Measurements from ENCODE around the gene EIF4G2. TPM values are rescaled to one million over a fixed set of nuclear protein-coding genes. Genes with fewer than 3 reads are reported as not detected.
A peak's percentile ranks its signal among the peaks of the same experiment; 100 is the strongest.

EIF4G2 gene
- total and polyA plus RNA-seq, 8 donors, result 182 to 576 (median 357) TPM

GRCh38 chr11:10771457-10771856, 37.3 kb downstream of the EIF4G2 start:
- peak in 1 of 2 donors; percentile 16 for DNase-seq
- Histone ChIP-seq H3K4me3 (no peak overlapping the region), H3K27ac (no peak overlapping the region), H3K27me3 (no peaks in the 10 kb centered on the region), H3K4me1 (peaks cover 0 to 12% (median 3%) of the 10 kb centered on the region in 4 donors), H3K9me3 (no peaks in the 10 kb centered on the region), H3K36me3 (peaks cover 0 to 53% (median 51%) of the 10 kb centered on the region in 4 donors)
- intact Hi-C loops (cut with DNase I; ENCODE audit: low total_unique reads), result no loop called here
- 36 to 70% (median 50%) methylated on average over 1 of the region's 1 CpG for WGBS, 5 donors
- no peak for TF ChIP-seq EP300 (IDR thresholded peaks at IDR 0.05)
- no peak for TF ChIP-seq POLR2AphosphoS5 (IDR thresholded peaks at IDR 0.05)

- H3K27ac ChIP-seq, result no peak overlapping the region
- H3K9me3 ChIP-seq, result no peaks in the 10 kb centered on the region
- H3K36me3 ChIP-seq, result peaks cover 0 to 47% (median 45%) of the 10 kb centered on the region in 4 donors
- no peaks in the 10 kb centered on the region for H3K27me3 ChIP-seq
- H3K4me3 ChIP-seq, result no peak overlapping the region
- intact Hi-C loops (cut with DNase I; ENCODE audit: low total_unique reads), result no loop called here
- peak in 4 of 7 experiments; percentile 40 to 65 (median 56) for TF ChIP-seq CTCF (IDR thresholded peaks at IDR 0.05)
- TF ChIP-seq EP300 (IDR thresholded peaks at IDR 0.05), result no peak
- WGBS, 5 donors, result 21 to 39% (median 31%) methylated on average over 2 of the region's 2 CpGs
- peaks cover 0 to 12% (median 3%) of the 10 kb centered on the region in 4 donors for H3K4me1 ChIP-seq
- peak; percentile 63 to 78 for DNase-seq
Observed at GRCh38 chr11:10770626-10771254, 38.0 kb downstream of the EIF4G2 start.

- Histone ChIP-seq H3K9me3 (no peaks in the 10 kb centered on the region), H3K4me3 (no peak overlapping the region), H3K27me3 (no peaks in the 10 kb centered on the region), H3K4me1 (no peaks in the 10 kb centered on the region), H3K36me3 (peaks cover 0 to 49% (median 0%) of the 10 kb centered on the region in 4 donors), H3K27ac (no peak overlapping the region)
- no peak for DNase-seq
- 85 to 97% (median 93%) methylated on average over 12 of the region's 12 CpGs for whole genome bisulfite sequencing, 5 donors
- TF ChIP-seq EP300 (IDR thresholded peaks at IDR 0.05), result no peak
- no peak for TF ChIP-seq CTCF (IDR thresholded peaks at IDR 0.05)
- no peak for TF ChIP-seq POLR2AphosphoS5 (IDR thresholded peaks at IDR 0.05)
- no peak for TF ChIP-seq POLR2A (IDR thresholded peaks at IDR 0.05)
- intact Hi-C loops (cut with DNase I; ENCODE audit: low total_unique reads), result no loop called here
Observed at GRCh38 chr11:10764412-10764811, 44.3 kb downstream of the EIF4G2 start.

GRCh38 chr11:10763766-10764165, 45.0 kb downstream of the EIF4G2 start:
- peaks cover 0 to 55% (median 0%) of the 10 kb centered on the region in 4 donors for H3K36me3 ChIP-seq
- WGBS, 5 donors, result 90 to 94% (median 92%) methylated on average over 4 of the region's 4 CpGs
- H3K4me3 ChIP-seq, result no peak overlapping the region
- intact Hi-C loops (cut with DNase I; ENCODE audit: low total_unique reads), result no loop called here
- no peak overlapping the region for H3K27ac ChIP-seq
- DNase-seq, result no peak
- TF ChIP-seq EP300 (IDR thresholded peaks at IDR 0.05), result no peak
- H3K9me3 ChIP-seq, result no peaks in the 10 kb centered on the region
- H3K4me1 ChIP-seq, result no peaks in the 10 kb centered on the region
- H3K27me3 ChIP-seq, result no peaks in the 10 kb centered on the region

- TF ChIP-seq EP300 (IDR thresholded peaks at IDR 0.05) (no peak), CTCF (IDR thresholded peaks at IDR 0.05) (no peak), POLR2AphosphoS5 (IDR thresholded peaks at IDR 0.05) (no peak), POLR2A (IDR thresholded peaks at IDR 0.05) (no peak)
- WGBS, 5 donors, result 91 to 93% (median 92%) methylated on average over 4 of the region's 4 CpGs
- peaks cover 0 to 57% (median 0%) of the 10 kb centered on the region in 4 donors for H3K36me3 ChIP-seq
- DNase-seq, result no peak
- no peak overlapping the region for H3K4me3 ChIP-seq
- no peaks in the 10 kb centered on the region for H3K27me3 ChIP-seq
- H3K4me1 ChIP-seq, result no peaks in the 10 kb centered on the region
- no peak overlapping the region for H3K27ac ChIP-seq
- H3K9me3 ChIP-seq, result no peaks in the 10 kb centered on the region
- intact Hi-C loops (cut with DNase I; ENCODE audit: low total_unique reads), result no loop called here
Observed at GRCh38 chr11:10762913-10763421, 45.8 kb downstream of the EIF4G2 start.

Measured in stomach (tissue), 9 donors.